HG03558 (cell line): ENCODE measurements around the gene NDUFS5.
"Not testable (repeated sequence)": the region's sequence is repeated elsewhere in the genome, so short reads cannot be mapped to it uniquely, and the experiment has no call there.

Experiments
- ATAC-seq: cut with Tn5 transposase; IDR thresholded peaks from one replicate; pipeline ENCODE4 v1.9.1; 2021; ENCODE audit warnings: moderate number of reproducible peaks; ENCODE audit not compliant: unreplicated experiment; ENCODE audit errors: extremely low read depth

The NDUFS5 gene

DNA sequence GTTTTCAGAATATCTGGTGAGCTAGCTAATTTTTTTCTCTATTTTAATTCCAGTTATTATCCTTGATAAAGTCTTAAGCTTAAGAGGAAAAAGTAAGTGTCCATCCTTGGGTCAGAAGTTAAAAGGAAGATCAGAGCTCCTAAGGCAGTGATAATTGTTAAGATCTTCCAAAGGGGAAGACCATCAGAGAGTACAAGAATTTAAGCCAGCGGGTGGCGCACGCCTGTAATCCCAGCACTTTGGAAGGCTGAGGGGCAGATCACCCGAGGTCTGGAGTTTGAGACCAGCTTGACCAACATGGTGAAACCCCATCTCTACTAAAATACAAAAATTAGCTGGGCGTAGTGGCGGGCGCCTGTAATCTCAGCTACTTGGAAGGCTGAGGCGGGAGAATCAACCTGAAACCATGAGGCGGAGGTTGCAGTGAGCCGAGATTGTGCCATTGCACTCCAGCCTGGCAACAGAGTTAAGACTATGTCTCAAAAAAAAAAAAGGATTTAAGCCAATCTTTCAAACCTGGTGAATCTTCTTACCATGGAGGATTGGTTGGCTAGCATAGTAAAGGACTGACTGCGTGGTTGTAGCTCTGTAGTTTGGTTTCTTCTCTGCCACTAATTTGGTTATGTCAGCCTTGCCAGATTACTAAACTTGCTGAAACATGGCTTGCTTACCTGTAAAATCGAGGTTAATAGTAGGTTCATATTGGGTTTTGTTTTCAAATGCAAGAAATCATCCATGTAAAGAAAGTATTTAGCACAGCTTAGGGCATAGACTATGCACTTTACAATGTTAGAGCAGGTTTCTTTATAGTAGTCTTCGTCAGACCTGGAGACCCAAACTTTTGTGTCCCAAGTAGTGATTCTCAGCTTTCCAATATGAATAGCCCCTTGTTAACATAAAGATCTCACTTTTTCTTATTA, 19.2 kb upstream of the NDUFS5 start:
- ATAC-seq, result no peak

- ATAC-seq, result not testable (repeated sequence)
These were observed 11.2 kb upstream of the NDUFS5 start for GRCh38 chr1:39014956-39015355.

DNA sequence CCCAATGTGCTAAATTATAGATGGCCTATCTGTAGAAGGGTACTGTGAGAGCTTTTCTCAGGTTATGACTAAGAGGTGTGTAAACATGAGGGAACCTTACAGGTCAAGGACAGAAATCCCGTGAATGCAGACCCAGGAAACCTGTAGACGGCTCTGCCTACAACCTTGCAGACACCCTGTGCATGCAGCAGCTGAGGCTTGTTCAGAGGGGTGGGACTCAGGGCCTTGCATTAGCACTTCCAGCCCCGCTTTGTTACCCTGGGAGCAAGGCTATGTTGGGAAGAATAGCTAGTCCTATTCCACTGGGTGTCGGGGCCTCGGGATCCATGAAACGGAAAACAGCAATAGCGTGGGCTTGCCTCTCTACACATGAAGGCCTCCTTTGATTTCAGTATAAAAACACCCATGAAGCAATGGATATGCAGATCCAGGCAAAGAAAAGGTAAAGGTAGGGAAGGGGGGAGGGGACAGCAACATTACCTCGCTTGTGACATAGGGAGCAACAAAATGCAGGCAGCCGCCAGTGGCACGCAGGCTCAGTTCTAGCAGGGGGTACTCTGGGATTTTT, 9.5 kb upstream of the NDUFS5 start:
- no peak for ATAC-seq

GRCh38 chr1:39017266-39017665, 8.9 kb upstream of the NDUFS5 start:
- no peak for ATAC-seq

- not testable (repeated sequence) for ATAC-seq
These were observed 5.7 kb upstream of the NDUFS5 start for GRCh38 chr1:39020494-39020893.

- ATAC-seq, result no peak
These were observed 4.7 kb upstream of the NDUFS5 start for GRCh38 chr1:39021426-39021825.

- no peak for ATAC-seq
These were observed 3.0 kb upstream of the NDUFS5 start for GRCh38 chr1:39023140-39023539.

DNA sequence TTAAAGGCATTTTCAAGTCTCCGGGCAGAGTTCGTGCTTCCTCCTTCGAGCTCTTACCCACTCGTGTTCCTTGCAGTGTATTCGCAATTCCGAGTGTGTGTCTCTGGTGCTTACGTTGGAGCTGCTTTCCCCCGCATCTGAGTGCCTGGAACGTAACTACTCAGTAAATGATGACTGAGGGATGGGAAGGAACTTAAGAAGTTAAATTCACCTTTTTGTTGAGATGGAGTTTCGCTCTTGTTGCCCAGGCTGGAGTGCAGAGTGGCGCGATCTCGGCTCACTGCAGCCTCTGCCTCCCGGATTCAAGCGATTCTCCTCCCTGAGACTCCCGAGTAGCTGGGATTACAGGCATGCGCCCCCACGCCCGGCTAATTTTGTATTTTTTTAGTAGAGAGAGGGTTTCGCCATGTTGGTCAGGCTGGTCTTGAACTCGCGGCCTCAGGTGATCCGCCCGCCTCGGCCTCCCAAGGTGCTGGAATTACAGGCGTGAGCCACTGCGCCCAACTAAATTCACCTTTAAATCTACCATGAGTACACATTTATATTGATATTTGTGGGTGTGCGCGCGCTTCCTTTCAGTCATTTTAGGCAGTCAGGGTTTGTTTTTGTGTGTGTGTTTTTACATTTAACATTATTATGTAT, 837 bp downstream of the NDUFS5 start:
- no peak for ATAC-seq

DNA sequence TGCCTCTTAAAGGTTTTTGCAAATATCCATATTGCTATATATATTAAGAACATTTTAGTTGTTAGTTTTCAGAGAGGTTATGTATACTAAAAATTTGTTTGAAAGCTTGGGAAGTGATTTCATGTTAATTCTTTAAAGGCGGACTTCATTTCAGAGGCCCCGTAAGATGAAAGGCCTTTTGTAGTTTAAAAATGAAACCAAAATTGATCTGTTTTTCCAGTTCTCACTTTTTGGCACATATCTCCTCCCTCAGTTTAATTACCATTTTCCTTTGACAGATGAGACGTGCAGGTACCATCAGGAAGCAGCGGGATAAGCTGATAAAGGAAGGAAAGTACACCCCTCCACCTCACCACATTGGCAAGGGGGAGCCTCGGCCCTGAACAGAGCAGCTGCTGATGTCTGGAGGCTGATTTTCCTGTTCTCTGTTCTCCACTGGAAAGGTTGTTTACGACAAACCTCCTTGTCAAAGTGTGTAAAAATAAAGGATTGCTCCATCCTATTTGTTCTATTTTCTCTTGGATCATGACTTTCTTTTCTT, 8.0 kb downstream of the NDUFS5 start:
- ATAC-seq, result no peak

- ATAC-seq, result no peak
These were observed 10.5 kb downstream of the NDUFS5 start for GRCh38 chr1:39036678-39037077.

DNA sequence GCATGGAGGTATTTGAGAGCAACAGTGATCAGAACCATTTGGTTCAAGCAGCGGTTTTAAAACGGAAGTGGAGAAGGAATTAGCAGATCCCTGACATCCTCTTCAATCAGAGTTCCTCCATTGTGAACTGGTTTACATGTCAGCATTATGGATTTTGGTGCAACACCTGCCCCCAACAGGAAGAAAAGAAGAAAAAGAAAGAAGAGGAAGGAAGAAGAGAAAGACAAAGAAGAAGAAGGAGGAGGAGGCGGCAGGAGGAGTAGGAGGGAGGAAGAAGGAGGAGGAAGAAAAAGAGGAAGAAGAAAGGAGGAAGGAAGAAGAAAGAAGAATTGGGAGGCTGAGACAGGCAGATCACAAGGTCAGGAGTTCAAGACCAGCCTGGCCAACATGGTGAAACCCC, 17.4 kb downstream of the NDUFS5 start:
- ATAC-seq, result no peak

DNA sequence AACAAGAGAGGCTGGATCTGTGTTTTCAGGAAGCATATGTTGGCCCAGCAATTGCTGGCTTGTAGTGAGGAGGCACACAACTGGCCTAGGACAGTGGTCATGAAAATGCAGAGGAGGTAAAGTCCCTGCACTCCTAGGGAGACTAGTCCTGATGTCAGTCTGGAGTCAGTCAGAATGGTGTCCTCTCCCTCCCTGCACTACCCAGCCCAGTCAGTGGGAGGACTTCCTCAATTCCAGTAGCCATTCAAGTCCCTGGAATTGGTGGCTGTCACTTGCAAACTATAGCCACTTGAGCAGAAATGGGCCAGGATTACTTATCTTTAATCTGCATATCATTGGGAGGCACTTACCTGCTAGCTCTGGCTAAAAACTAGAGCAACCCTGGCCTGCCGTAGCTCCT, 18.6 kb downstream of the NDUFS5 start:
- no peak for ATAC-seq

DNA sequence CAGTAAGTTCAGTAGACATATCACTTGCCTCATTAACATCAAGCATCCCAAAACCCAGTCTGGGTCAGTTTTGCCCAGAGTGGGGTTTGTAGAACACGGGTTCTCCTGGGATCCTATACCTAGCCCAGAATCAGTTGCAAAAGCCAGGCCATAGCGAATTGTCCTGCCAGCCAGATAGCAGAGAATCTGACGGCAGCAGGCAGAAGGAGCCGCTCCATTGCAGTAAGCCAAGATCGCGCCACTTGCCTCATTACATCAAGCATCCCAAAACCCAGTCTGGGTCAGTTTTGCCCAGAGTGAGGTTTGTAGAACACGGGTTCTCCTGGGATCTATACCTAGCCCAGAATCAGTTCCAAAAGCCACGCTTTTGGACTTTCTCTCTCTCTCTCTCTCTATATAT, 19.1 kb downstream of the NDUFS5 start:
- no peak for ATAC-seq

DNA sequence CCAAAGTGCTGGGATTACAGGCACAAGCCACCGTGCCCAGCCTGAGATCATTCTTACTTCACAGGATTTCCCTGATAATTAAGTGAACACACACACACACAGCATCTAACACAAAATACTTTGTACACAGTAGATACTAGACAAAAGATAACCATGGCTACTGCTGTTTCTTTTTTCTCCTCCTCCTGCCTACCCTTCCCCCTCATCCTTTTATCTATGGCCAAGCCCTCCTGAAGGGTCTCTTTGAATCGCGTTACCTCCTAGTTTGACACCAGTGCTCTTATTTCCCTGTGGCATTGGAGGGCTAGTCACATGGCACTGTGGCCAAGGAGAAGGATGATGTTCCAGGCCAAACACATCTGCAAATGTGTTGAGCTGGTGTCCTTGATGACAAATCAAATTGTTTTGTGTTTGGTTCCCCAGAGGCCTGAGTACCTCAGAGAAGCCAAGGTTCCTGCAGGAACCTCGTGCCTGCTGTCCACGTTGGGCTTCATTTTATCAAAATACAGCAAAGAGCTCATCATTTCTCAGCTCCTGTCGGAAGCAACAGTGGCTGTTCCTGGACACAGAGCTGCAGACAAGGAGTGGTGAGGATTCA, 20.6 kb downstream of the NDUFS5 start:
- ATAC-seq, result no peak

GRCh38 chr1:39047374-39048229, 21.5 kb downstream of the NDUFS5 start:
- ATAC-seq, result no peak

DNA sequence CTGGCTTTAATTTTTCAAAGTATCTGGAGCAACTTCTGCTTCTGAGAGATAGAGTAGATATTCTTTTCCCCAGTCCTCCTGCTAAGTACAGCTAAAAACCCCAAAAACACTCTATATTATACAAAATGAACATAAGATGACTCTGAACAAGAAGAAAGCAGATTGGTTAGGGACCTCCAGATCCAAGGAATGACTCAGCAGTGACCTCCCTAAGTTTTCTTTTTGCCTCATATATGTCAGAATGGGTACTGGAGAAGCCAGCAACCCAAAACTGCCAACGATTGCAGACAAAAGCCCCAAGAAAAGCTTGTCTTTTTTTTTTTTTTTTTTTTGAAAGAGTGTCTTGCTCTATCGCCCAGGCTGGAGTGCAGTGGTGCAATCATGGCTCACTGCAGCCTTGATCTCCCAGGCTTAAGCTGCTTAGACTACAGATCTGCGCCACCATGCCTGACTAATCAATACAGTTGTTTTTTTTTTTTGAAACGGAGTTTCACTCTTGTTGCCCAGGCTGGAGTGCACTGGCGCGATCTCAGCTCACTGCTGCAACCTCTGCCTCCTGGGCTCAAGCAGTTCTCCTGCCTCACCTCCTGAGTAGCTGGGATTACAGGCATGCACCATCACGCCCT, 22.7 kb downstream of the NDUFS5 start:
- no peak for ATAC-seq

GRCh38 chr1:39050001-39050400, 23.9 kb downstream of the NDUFS5 start:
- no peak for ATAC-seq

DNA sequence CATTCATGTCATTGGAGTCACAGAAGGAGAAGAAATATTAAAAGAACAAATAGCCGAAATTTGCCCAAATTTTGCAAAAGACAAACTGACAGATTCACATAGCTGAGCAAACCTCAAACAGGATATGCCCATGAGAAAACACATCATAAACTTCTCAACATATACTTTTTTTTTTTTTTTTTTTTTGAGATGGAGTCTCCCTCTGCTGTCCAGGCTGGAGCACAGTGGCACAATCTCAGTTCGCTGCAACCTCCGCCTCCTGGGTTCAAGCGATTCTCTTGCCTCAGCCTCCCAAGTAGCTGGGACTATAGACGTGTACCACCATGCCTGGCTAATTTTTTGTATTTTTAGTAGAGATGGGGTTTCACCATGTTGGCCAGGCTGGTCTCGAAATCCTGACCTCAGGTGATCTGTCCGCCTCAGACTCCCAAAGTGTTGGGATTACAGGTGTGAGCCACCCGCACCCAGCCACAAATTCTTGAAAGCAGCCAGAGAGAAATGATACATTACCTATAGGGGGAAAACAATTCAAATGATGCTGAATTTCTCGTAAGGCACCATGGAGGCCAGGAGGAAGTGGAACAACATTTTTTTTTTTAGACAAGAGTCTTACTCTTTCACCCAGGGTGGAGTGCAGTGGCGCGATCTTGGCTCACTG, 25.2 kb downstream of the NDUFS5 start:
- not testable (repeated sequence) for ATAC-seq

DNA sequence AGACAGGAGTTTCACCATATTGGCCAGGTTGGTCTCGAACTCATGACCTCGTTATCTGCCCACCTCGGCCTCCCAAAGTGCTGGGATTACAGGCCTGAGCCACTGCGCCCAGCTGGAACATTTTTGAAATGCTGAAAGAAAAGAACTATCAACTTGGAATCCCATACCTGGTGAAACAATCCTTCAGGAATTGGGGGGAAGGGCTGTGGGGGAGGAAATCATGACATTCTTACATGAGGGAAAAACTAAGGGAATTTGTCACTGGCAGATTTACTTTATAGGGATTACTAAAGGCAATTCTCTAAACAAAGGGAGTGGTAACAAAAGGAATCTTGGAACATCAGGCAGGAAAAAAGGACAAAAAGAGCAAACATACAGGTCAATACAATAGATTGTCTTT, 25.8 kb downstream of the NDUFS5 start:
- ATAC-seq, result no peak
